ENCODE results near the gene HSPA14.

DNA sequence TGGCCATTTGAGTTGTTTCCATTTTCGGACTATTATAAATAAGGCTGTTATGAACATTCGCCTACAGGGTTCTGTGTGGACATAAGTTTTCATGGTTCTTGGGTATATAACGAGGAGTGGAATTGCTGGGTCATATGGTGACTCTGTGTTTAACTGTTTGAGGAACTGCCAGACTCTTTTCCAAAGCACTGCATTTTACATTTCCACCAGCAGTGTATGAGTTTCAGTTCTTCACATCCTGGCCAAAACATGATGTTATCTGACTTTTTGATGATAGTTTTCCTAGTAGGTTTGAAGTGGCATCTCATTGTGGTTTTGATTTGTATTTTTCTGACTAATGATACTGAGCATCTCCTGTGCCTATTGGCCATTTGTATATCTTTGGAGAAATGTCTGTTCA, 46.0 kb downstream of the HSPA14 start:
- TF ChIP-seq, protein P1, sequence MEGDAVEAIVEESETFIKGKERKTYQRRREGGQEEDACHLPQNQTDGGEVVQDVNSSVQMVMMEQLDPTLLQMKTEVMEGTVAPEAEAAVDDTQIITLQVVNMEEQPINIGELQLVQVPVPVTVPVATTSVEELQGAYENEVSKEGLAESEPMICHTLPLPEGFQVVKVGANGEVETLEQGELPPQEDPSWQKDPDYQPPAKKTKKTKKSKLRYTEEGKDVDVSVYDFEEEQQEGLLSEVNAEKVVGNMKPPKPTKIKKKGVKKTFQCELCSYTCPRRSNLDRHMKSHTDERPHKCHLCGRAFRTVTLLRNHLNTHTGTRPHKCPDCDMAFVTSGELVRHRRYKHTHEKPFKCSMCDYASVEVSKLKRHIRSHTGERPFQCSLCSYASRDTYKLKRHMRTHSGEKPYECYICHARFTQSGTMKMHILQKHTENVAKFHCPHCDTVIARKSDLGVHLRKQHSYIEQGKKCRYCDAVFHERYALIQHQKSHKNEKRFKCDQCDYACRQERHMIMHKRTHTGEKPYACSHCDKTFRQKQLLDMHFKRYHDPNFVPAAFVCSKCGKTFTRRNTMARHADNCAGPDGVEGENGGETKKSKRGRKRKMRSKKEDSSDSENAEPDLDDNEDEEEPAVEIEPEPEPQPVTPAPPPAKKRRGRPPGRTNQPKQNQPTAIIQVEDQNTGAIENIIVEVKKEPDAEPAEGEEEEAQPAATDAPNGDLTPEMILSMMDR (conservative IDR thresholded peaks at IDR 0.05; ENCODE audit: low read depth, low read length): no peak
- no peak for TF ChIP-seq EZH2 (IDR thresholded peaks at IDR 0.05; ENCODE audit: low read length, unreplicated experiment)
